K562 (cell line): ENCODE measurements around the gene DVL2. TPM values are rescaled to one million over a fixed set of nuclear protein-coding genes. Genes with fewer than 3 reads are reported as not detected.

ENCODE experiments used
- BCLAF1 ChIP-seq, 2 experiments: fragments of 450-650 bp in 1 of 2; IDR thresholded peaks; 2 replicates each; pipeline ENCODE4 v1.6.1; 2011 to 2017; ENCODE audit warnings: low read depth in 2 of 2, antibody characterized with exemption in 1 of 2, borderline replicate concordance in 1 of 2, low read length in 1 of 2, mild to moderate bottlenecking in 1 of 2, mixed read lengths in 1 of 2; ENCODE audit not compliant: control insufficient read depth in 1 of 2
- CCNT2 ChIP-seq: IDR thresholded peaks from 2 replicates; pipeline ENCODE4 v1.6.1; 2011; ENCODE audit warnings: borderline replicate concordance, low read depth, mild to moderate bottlenecking, moderate library complexity, mixed read lengths, low read length; ENCODE audit not compliant: insufficient read length; ENCODE audit errors: extremely low read depth
- GABPA ChIP-seq: fragments of 200-800 bp; sonication (Bioruptor generic); conservative IDR thresholded peaks from 2 replicates; pipeline ENCODE4 v1.6.1; 2016; ENCODE audit warnings: low read depth, missing genetic modification characterization, missing compliant biosample characterization
- HDAC1 ChIP-seq, 2 experiments: fragments of 450-650 bp; IDR thresholded peaks; 2 replicates each; pipeline ENCODE4 v1.6.1; 2016 to 2017; ENCODE audit warnings: inconsistent platforms in 1 of 2, mild to moderate bottlenecking in 1 of 2, moderate library complexity in 1 of 2
- HMG20A ChIP-seq: fragments of 450-650 bp; formaldehyde crosslinking; conservative IDR thresholded peaks from 2 replicates; pipeline ENCODE4 v1.4.0; 2020; ENCODE audit warnings: mild to moderate bottlenecking, mixed read lengths
- HOXB6 ChIP-seq: fragments of 250-450 bp; sonication (Bioruptor Pico); IDR thresholded peaks from 2 replicates; pipeline ENCODE4 v1.5.1; 2022; ENCODE audit warnings: mild to moderate bottlenecking, borderline replicate concordance
- L3MBTL2 ChIP-seq: fragments of 450-650 bp; IDR thresholded peaks from 2 replicates; pipeline ENCODE4 v1.6.1; 2016; ENCODE audit warnings: mild to moderate bottlenecking, moderate library complexity
- POLR3A ChIP-seq: IDR thresholded peaks from 2 replicates; pipeline ENCODE4 v1.6.1; 2011; ENCODE audit warnings: borderline replicate concordance, mild to moderate bottlenecking, moderate library complexity; ENCODE audit not compliant: insufficient read length, insufficient read depth; ENCODE audit errors: extremely low read depth
- SMARCB1 ChIP-seq: IDR thresholded peaks from 2 replicates; pipeline ENCODE4 v1.6.1; 2011; ENCODE audit warnings: improper control_type of control experiment, low read depth; ENCODE audit not compliant: insufficient read length
- SREBF1 ChIP-seq: fragments of 150-350 bp; IDR thresholded peaks from 2 replicates; pipeline ENCODE4 v1.6.1; 2014; ENCODE audit warnings: antibody characterized with exemption, low read depth, low read length, borderline replicate concordance
- TEAD2 ChIP-seq: fragments of 450-650 bp; IDR thresholded peaks from 2 replicates; pipeline ENCODE4 v1.6.1; 2016; ENCODE audit warnings: missing genetic modification characterization, control low read depth, missing compliant biosample characterization
- ZBTB8A ChIP-seq: fragments of 450-650 bp; IDR thresholded peaks from 2 replicates; pipeline ENCODE4 v1.6.1; 2018; ENCODE audit warnings: mild to moderate bottlenecking, moderate library complexity; ENCODE audit not compliant: partially characterized antibody
- ZC3H8 ChIP-seq: fragments of 450-650 bp; IDR thresholded peaks from 2 replicates; pipeline ENCODE4 v1.6.1; 2017
- ZNF184 ChIP-seq: sonication (generic); formaldehyde crosslinking; IDR thresholded peaks from 2 replicates; pipeline ENCODE4 v1.5.0; 2020; ENCODE audit warnings: missing genetic modification reagents
- ZNF239 ChIP-seq: fragments of 250-450 bp; sonication (Bioruptor Pico); IDR thresholded peaks from 2 replicates; pipeline ENCODE4 v1.4.0; 2020; ENCODE audit warnings: mild to moderate bottlenecking
- ZNF668 ChIP-seq: fragments of 250-450 bp; sonication (Bioruptor Pico); IDR thresholded peaks from 2 replicates; pipeline ENCODE4 v1.8.0; 2022; ENCODE audit warnings: mild to moderate bottlenecking, inconsistent platforms
- ZNF75A ChIP-seq: fragments of 450-650 bp; formaldehyde crosslinking; IDR thresholded peaks from 2 replicates; pipeline ENCODE4 v1.4.0; 2020; ENCODE audit warnings: mild to moderate bottlenecking
- polyA plus RNA-seq, 8 experiments: library from polyadenylated mRNA; depleted of rRNA in 4 of 8; stranded (reverse) in 5 of 8; unstranded in 3 of 8; fragments of >200 nt; fragmentation: Nextera tagmentation in 2 of 8; fragmentation: Illumina TruSeq in 1 of 8; extraction: Ambion mirVana in 2 of 8; extraction: Trizol in 1 of 8; gene quantifications; 2 replicates each; pipeline versions ENCODE4 v1.2.1 to v1.2.3, GENCODE V29; 2011 to 2014; ENCODE audit warnings: inconsistent platforms in 1 of 8, missing spikeins in 1 of 8
- total RNA-seq, 7 experiments: library from RNA; depleted of rRNA in 6 of 7; stranded (reverse); fragments of >200 nt in 6 of 7; fragmentation: Illumina TruSeq in 2 of 7; extraction: Trizol in 2 of 7; gene quantifications; 2 replicates each; pipeline versions ENCODE4 v1.2.1 to v1.2.3, GENCODE V29; 2011 to 2021; ENCODE audit warnings: low replicate concordance in 1 of 7
- TF ChIP-seq, protein P1 (sequence below), 2 experiments: fragments of 450-650 bp; conservative IDR thresholded peaks; 2 replicates each; pipeline ENCODE4 v1.6.1; 2017; ENCODE audit warnings: mild to moderate bottlenecking in 2 of 2, moderate library complexity in 2 of 2
- TF ChIP-seq, protein P2 (sequence below): IDR thresholded peaks from 3 replicates; pipeline ENCODE4 v1.6.1; 2011; ENCODE audit warnings: borderline replicate concordance, mild to moderate bottlenecking; ENCODE audit not compliant: insufficient read length, insufficient read depth

DVL2 gene
- total and polyA plus RNA-seq, 9 of the 15 experiments (the other 6 are each of a cell fraction or from before 2014, with no cell fraction given) = 1.3 to 49.5 (median 24.3) TPM

- TF ChIP-seq, protein P1, sequence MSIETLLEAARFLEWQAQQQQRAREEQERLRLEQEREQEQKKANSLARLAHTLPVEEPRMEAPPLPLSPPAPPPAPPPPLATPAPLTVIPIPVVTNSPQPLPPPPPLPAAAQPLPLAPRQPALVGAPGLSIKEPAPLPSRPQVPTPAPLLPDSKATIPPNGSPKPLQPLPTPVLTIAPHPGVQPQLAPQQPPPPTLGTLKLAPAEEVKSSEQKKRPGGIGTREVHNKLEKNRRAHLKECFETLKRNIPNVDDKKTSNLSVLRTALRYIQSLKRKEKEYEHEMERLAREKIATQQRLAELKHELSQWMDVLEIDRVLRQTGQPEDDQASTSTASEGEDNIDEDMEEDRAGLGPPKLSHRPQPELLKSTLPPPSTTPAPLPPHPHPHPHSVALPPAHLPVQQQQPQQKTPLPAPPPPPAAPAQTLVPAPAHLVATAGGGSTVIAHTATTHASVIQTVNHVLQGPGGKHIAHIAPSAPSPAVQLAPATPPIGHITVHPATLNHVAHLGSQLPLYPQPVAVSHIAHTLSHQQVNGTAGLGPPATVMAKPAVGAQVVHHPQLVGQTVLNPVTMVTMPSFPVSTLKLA (conservative IDR thresholded peaks at IDR 0.05) = peak; percentile 89 to 94
- TF ChIP-seq L3MBTL2 = peak; percentile 65
- no peak for TF ChIP-seq ZNF75A (CRISPR knock-in tag)
- no peak; the same call in 1 of the 2 replicates for TF ChIP-seq GABPA (tag)
- TF ChIP-seq ZNF239 (CRISPR knock-in tag) = no peak
- TF ChIP-seq HOXB6 (CRISPR knock-in tag) = peak; percentile 76; the same call in 1 of the 2 replicates
- no peak for TF ChIP-seq TEAD2 (tag)
- TF ChIP-seq ZBTB8A = no peak
- peak; percentile 88; the same call in 1 of the 2 replicates for TF ChIP-seq SREBF1
- no peak for TF ChIP-seq POLR3A
- TF ChIP-seq ZC3H8 = no peak
- no peak for TF ChIP-seq ZNF184 (CRISPR knock-in tag)
- peak in 1 of 2 experiments; percentile 89; a peak in 2 of 4 replicates for TF ChIP-seq HDAC1 (IDR thresholded peaks at IDR 0.05)
- 0 out of 2 replicates have a peak, but pooled peaks have one; percentile 12 for TF ChIP-seq HMG20A (CRISPR knock-in tag)
- TF ChIP-seq, protein P2, sequence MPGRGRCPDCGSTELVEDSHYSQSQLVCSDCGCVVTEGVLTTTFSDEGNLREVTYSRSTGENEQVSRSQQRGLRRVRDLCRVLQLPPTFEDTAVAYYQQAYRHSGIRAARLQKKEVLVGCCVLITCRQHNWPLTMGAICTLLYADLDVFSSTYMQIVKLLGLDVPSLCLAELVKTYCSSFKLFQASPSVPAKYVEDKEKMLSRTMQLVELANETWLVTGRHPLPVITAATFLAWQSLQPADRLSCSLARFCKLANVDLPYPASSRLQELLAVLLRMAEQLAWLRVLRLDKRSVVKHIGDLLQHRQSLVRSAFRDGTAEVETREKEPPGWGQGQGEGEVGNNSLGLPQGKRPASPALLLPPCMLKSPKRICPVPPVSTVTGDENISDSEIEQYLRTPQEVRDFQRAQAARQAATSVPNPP = no peak
- TF ChIP-seq SMARCB1 = no peak
- peak; percentile 86 for TF ChIP-seq CCNT2
- TF ChIP-seq ZNF668 (CRISPR knock-in tag) = no peak
- TF ChIP-seq BCLAF1 (IDR thresholded peaks at IDR 0.05; ENCODE audit: borderline replicate concordance in 1 of 2, control insufficient read depth in 1 of 2, low read depth in 2 of 2, low read length in 1 of 2) = no peak
Measured at GRCh38 chr17:7234083-7234951, at the start of gene DVL2 (continued).
